HG03342 (cell line): Measurements from ENCODE around the gene BUD31.
"Not testable (repeated sequence)": the region's sequence is repeated elsewhere in the genome, so short reads cannot be mapped to it uniquely, and the experiment has no call there.

Experiments used
- ATAC-seq: cut with Tn5 transposase; IDR thresholded peaks from one replicate; pipeline ENCODE4 v1.9.1; 2021; ENCODE audit warnings: mild to moderate bottlenecking, moderate library complexity; ENCODE audit not compliant: unreplicated experiment

BUD31 gene

DNA sequence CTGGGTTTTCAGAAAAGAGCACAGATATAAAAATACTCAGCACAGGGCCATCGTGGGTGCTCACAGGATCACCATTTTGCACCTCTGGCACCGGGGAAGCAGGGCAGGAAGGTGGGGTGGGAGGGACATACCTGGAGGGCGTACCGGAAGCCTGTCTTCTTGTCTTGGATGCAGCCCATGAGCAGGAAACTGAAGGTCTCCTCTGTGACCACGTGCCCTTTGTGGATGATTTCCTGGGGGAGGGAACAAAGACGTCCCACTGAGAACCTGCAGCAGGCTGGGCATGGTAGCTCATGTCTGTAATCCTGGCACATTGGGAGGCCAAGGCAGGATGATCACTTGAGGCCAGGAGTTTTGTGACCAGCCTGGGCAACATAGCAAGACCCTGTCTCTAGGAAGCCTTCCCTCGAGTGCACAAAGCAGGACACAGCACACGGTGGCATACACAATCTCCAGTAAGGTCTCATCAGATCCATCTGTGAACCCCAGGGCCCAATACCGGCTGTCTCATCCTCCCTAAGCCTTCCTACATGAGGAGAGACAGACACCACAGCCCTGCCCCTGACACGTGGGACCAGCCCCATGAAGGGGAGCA lies 20.3 kb downstream of the BUD31 start:
- no peak for ATAC-seq

DNA sequence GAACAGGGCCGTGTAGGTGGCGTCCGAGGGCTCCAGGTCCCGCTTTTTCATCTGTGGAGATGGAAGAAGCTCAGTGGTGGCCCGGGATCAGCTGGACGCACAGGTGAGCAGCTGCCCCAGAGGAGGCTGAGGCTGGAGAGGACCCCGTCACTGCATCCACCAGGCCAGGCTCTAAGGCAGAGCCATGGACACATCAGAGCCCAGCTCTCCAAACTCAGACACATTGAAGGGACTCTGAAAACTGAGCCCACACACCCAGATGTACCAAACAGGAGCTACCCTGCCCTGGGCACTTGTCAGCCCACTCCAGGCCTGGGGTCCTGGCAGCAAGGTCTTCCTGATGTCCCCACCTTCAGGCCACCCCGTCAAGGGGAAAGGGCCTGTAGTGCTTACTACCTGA lies 21.0 kb downstream of the BUD31 start:
- no peak for ATAC-seq

DNA sequence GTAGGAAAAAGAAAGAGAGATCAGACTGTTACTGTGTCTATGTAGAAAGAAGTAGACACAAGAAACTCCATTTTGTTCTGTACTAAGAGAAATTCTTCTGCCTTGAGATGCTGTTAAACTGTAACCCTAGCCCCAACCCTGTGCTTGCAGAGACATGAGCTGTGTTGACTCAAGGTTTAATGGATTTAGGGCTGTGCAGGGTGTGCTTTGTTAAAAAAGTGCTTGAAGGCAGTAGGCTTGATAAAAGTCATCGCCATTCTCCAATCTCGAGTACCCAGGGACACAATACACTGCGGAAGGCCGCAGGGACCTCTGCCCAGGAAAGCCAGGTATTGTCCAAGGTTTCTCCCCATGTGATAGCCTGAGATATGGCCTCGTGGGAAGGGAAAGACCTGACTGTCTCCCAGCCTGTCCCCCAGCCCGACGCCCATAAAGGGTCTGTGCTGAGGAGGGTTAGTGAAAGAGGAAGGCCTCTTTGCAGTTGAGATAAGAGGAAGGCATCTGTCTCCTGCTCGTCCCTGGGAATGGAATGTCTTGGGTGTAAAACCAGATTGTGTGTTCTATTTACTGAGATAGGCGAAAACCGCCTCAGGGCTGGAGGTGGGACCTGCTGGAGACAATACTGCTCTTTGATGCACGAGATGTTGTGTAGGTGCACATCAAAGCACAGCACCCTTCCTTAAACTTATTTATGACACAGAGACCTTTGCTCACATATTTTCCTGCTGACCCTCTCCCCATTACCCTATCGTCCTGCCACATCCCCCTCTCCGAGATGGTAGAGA lies 23.2 kb downstream of the BUD31 start:
- ATAC-seq, result not testable (repeated sequence)

DNA sequence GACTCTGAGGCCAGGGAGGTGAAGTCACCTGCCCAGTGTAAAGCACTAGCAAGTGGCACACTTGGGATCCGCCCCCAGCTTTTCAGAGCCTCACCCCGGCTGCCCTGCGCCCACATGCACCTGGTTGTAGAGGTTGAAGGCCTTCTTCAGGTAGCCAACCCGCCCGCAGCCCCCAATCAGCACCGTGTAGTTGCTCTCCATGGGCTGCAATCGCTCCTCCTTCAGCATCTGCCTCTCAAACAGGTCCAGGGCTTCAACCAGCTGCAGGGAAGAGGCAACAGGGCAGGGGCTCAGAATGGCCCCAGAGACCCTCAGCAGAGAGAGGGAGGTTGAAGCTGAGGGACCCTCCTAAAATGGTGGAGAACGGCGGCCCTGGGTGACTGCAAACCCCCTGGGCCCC lies 24.4 kb downstream of the BUD31 start:
- ATAC-seq, result no peak

DNA sequence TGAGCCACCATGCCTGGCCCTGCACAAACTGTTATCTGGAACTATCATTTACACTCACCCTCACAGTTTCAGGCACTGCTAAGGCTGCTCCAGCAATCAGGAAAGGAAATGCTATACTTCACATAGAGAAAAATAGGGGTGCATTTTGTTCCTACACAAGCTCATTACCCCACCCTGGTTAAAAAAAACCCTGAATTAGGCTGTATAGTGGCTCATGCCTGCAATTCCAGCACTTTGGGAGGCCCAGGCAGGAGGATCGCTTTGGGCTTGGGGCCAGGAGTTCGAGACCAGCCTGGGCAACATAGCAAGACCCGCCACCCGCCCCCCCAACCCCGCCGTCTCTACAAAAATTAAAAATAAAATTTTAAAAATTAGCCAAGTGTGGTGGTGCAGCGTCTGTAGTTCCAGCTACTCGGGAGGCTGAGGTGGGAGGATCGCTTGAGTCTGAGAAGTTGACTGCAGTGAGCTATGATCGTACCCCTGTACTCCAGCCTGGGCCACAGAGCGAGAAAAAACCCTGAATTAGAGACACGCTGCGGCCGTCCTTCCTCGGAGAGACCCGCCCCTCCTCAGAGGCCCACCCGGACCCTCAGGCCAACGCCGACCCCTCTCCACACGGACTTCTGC lies 29.3 kb downstream of the BUD31 start:
- no peak for ATAC-seq

DNA sequence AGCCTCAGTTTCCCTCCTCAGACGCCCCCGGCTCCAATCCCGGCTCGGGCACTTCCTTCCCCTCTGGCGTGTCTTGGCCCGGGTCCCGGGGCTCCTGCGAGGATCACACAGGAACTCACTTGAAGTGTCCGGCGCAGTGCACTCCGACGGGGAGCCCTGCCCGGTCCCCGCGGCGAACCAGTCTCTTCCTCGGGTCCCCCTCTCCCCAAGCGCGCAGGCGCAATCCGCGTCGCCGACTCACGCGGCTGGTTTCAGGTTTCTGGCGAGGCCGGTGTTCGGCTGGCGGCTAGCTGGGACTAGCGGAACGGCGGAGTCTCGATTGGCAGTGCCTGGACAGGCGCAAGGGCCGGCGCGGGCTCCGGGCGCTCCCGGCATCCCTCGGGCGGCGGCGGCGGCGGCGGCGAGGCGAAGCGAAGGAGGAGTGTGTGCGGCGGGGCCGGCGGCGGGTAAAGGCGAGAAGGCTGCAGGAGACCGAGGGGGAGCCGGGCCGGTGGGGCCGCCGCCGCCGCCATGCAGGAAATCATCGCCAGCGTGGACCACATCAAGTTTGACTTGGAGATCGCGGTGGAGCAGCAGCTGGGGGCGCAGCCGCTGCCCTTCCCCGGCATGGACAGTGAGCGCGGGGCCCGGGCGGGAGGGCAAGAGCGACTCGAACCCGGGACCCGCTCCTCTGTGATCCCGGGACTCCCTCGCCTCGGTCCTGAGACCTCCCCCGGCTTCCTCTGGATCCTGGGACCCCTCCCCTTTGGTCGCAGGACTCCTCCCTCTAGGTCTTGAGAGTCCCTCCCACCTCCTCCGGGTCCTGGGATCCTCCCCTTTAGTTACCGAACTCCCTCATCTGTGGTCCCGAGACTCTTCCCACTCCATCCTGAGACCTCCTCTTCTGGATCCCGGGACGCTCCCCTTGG lies 30.1 kb downstream of the BUD31 start, which contains the start of the genes CPSF4 and PTCD1:
TSS of gene CPSF4 (plus strand) at position 371 of the 908 bp plus-strand sequence. CDS start at position 511, 140 bp downstream.
TSS of gene PTCD1 (minus strand) at position 226 of the 908 bp plus-strand sequence. CDS start 3,556 bp downstream, outside the sequence.
- ATAC-seq, result peak; percentile 90

DNA sequence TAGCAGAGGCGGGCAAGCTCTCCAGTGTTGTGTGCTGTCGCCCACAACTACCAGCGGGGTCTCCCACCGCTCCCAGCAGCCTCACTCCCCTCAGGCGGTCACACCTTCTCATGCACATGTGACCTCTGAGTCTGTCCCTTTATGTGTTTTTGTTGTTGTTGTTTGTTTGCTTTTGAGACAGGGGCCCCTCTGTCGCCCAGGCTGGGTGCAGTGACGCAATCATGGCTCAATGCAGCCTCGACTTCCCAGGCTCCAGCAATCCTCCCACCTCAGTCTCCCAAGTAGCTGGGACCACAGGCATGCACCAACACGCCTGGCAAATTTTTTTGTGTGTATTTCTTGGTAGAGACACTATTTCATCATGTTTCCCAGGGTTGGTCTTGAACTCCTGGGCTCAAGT lies 31.4 kb downstream of the BUD31 start:
- no peak for ATAC-seq

DNA sequence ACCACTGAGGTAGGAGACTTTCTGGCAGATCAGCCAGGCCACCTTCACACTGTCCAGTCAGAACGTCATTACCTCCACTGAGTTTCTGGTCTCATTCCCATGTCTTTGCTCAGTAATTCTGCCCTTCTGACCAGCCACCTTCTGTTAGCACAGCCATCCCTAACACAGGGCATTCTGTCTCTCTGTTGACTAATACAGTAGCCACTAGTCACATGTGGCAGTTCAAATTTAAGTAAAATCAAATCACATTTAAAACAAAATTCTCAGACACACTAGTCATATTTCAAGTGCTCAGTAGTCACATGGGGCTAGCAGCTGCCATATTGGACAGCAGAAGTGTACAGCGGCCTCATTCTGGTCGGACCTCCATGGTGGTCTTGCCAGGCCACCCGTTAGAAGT lies 37.3 kb downstream of the BUD31 start:
- ATAC-seq, result no peak

DNA sequence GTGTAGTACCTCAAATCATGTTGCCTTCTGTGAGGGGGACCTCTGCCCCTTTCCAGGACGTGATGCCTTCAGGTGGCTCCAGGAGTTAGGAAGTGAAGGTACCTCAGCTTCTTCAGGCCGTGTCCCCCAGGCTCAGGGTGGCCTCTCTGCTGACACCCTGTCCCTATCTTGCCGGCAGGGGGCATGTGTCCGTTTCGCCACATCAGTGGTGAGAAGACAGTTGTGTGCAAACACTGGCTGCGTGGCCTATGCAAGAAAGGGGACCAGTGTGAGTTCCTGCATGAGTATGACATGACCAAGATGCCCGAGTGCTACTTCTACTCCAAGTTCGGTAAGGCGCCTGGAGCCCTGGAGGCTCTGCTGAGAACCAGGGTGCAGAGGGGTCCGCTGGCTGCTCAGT lies 39.2 kb downstream of the BUD31 start:
- ATAC-seq, result no peak

DNA sequence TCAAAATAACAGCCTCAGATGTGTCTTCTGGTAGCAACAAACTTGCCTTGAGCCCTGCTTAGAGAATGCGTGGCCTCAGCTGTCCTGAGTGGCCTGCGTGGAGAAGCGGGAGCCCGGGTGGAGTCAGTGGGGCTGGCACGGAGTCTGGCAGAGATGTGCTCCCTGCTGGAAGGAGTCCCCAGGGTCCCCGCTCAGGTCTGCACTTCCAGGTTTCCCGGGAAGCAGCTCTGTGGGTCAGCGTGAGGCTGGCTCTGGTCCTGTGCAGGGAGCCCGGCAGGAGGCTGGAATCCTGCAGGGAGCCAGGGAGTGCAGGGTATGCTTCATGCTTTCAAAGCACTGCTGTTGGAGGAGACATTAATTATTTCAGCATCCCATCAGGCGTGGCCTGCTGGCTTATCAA lies 40.1 kb downstream of the BUD31 start:
- ATAC-seq, result no peak

DNA sequence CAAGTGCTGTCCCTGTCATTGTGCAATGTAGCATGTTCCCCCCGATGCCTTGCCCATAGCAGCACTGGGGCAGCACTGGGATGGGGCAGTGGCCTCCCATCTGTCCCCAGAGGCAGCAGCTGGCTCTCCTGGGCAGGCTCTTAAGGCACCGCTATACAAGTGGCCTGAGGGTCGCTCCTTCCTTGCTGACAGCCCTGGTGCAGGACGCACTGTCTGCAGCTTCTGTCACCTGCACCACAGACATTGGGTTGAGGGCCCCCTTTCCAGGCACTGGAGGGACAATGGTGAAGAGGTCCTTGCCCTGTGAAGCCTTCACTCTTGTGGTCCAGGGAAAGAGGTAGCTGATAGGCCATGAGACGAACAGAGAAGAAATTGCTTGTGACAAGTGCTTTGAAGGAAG lies 40.6 kb downstream of the BUD31 start:
- ATAC-seq, result no peak

DNA sequence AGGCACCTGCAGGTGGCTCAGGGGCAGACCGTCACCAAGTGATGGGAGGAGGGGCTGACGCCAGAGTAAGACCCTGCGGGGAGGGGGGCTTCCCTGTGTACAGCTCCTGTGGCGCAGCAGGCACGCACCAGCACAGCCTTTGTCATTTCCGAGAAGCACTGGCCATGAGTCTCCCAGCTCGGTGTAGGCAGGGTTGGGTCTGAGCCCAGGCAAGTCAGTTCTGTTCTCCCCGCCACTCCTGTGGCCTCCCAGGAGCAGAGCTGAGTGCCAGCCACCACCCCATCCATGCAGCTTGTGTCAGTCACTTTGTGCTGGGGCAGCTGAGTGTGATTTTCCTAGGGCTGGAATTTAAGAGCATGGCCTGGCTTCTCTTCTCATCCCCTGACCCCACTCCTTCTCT lies 43.2 kb downstream of the BUD31 start:
- no peak for ATAC-seq

DNA sequence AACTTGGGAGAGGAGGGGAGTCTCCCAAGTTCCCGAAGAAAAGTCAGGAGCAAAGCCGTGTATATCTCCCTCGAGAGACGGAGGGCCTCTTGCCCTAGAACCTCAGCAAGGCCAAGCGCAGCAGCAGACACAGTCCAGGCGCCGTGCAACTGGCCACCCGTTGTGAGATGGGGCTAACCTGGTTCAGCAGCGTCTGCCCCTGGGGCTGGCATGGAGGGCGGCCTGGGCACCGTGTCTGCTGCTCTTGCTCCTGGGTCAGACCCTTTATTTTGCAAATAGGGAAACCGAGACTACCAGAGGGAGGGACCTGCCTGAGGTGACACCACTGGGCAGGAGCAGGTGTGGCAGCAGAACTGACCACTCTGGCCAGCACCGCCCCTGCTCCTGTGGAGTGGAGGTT lies 43.8 kb downstream of the BUD31 start:
- ATAC-seq, result no peak

DNA sequence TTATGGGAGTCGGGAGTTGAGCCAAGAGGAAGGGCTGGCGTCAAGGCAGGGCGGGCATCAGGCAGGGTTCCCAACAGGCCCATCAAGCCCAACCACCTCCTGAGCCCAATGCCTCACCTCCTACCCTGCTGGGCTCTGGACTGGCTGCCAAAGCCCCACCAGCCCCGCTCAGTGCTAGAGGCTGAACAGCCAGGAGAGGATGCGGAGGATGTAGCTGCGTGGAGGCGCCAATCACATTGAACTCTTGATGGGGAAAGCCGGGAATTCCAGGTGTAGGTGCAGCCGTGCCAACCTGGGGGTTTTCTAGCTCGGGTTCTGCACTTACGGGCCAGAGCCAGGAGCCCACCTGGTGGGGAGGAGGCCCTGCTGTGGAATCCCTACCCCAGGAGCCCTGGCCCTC lies 44.3 kb downstream of the BUD31 start:
- no peak for ATAC-seq

DNA sequence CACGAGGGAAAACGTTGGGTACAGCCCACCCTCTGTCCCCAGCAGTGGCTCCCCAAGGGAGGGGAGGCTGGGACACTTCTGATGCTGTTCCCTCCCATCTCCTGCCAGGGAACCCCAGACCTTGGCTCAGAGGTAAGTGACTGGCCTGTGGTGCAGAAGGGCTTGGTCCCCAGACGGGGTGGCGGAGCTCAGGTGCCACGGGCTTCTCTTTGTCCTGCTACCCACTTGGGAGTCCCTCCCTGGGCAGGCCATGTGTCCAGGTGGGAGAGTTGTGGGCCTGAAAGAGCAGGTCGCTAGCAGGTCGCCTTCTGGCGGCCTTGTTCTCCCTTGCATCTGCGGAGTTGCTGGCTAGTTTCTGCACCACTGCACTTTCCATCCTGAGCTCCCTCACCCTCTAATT lies 47.1 kb downstream of the BUD31 start:
- ATAC-seq, result no peak

DNA sequence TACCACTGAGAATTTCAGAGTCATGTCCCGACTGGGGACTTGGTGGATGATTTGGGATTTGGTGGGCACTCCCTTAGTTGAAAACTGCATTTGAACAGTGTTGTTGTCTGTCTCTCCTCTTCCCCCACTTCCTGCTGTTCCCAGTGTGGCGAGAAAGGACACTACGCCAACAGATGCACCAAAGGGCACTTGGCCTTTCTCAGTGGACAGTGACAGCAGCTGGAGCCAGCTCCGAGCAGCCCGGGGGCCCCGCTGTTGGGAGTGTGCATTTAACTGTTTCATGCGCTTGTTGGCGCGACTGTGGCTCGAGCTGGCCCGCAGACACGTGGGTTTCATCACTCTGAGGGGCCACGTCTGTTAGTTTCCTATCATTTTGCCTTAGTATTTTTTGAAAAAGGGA lies 47.5 kb downstream of the BUD31 start:
- no peak for ATAC-seq

DNA sequence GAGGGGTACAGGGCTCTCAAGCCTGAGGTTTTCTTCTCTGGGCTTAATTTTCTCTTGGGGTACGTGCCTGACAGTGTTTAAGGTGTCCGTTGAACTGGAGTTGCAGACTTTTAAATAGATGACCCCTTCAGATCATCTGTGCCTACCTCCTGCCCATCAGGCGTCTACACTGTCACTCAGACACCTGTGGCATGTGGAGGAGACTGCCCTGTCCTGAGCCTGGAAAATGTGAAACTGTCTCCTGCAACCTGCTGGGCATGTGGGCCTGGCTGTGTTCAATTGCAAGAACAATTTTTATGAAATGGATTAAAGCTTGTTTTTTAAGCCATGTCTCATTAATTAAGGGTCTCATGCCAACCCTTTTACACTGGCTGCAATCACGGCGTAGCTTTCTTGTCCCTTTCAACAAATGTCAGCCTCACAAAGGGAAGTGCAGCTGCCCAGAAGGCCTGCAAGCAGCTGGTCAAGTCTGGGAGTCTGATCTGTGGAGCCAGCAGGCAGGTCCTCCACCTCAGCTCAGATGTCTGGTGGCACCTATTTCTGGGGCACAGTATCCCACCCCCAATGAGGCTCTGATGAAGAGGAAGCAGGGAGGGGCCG lies 48.4 kb downstream of the BUD31 start:
- ATAC-seq, result no peak

DNA sequence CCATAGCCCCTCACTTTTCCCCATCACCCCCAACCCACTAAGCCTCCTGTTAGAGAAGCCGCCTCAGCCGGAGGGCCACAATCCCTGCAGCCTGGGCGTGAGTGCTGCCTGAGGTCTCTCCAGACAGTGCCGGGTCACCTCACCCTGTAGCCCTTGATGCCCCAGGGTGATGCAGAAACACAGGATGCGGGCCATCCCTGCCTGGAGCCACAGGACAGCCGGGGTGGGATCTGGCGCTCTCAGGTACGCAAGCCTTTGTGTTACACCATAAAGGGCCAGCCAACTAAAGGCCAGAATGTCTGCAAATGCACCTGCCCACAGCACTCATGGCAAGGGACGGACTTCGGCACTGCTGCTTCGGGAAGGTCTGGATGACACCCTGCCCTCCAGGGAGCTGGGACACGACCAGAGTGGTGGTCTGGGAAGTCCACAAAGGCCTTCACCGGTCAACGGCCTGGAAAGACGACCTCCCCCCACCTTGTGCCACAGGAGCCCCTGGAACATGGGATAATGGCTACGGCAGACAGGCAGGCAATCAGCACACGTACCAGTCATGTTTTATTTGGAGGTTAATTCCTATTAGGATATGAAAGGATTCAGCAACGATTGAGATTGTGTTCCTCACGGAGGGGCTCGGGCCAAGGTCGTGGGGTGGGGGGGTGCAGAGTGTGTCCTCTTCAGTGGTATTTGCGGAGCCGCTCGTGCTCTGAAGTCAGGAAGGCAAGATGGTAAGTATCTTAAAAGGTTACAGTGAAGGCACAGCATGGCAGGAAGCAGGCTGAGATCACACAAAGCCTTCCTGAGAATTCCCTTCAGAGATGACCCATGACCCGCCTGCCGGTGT lies 49.1 kb downstream of the BUD31 start:
- no peak for ATAC-seq

DNA sequence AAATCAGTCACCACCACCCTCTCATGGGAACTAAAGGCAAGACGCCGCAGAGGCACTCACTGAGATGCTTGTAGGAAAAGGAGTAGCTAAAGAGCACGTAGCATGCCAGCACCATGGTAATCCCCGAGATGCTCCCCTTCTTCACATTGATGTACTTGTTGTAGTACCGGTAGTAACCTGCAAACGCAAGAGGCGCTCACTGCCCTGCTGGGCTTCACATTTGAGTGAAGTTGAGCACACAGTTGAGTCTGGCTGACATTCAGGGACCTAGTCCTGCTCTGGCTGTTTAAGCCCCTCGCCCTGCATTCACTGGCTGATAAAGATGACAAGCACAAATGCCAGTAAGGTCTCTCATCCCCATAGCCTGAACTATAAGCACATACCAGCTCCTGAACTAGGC lies 50.3 kb downstream of the BUD31 start:
- ATAC-seq, result no peak

DNA sequence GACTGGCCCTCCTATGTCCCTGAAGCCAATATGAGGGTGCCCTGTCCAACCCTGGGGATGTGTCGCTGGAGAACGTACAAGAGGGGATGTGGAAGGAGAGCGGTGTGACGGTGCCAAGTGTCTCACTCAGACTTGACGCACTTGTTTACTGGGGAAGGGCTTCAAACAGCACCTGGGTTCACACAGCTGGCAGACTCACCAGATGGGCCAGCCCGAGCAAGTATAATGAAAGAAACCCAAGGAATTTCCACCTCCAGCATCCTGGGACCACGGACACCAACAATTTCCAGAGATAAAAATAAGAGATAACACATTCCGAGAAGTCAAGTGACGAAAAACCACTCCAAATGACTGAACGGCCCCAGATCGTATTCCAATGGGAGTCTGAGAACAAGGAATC lies 51.9 kb downstream of the BUD31 start:
- ATAC-seq, result no peak
